Calu3 (cell line): ENCODE data around the gene ZNF697. TPM values are rescaled to one million over a fixed set of nuclear protein-coding genes. Genes with fewer than 3 reads are reported as not detected.

Source experiments
- BruUV-seq: library from RNA; stranded (reverse); fragments of 400-500 nt; replicated peaks from 2 replicates; lab custom pipeline; 2021; lab: Mats Ljungman, UMichigan
- CTCF ChIA-PET: fragments of 300-600 bp; sonication (Branson Sonifier 250); formaldehyde crosslinking; loops from one replicate; lab custom pipeline; 2022; ENCODE audit warnings: antibody characterized with exemption; lab: Charles Lee
- DNase-seq: peaks from one replicate; pipeline ENCODE4 v3.0.0; 2022
- H3K27ac Mint-ChIP-seq: one replicate; pipeline ENCODE4 v1.8.0; 2022; ENCODE audit warnings: mixed read lengths; ENCODE audit not compliant: unreplicated experiment
- H3K27me3 Mint-ChIP-seq: one replicate; pipeline ENCODE4 v1.8.0; 2022; ENCODE audit warnings: mixed read lengths; ENCODE audit not compliant: unreplicated experiment
- H3K36me3 Mint-ChIP-seq: one replicate; pipeline ENCODE4 v1.8.0; 2022; ENCODE audit warnings: mild to moderate bottlenecking, moderate library complexity, mixed read lengths; ENCODE audit not compliant: insufficient read depth, unreplicated experiment
- H3K4me1 Mint-ChIP-seq: one replicate; pipeline ENCODE4 v1.8.0; 2022; ENCODE audit warnings: mild to moderate bottlenecking, low read depth, mixed read lengths; ENCODE audit not compliant: unreplicated experiment
- H3K4me3 Mint-ChIP-seq: one replicate; pipeline ENCODE4 v1.8.0; 2022; ENCODE audit warnings: mild to moderate bottlenecking, low read depth, moderate library complexity, mixed read lengths; ENCODE audit not compliant: unreplicated experiment
- H3K9me3 Mint-ChIP-seq: one replicate; pipeline ENCODE4 v1.8.0; 2022; ENCODE audit warnings: low read depth, mixed read lengths; ENCODE audit not compliant: unreplicated experiment
- CTCF ChIP-seq: fragments of 200-600 bp; IDR thresholded peaks from one replicate; pipeline ENCODE4 v1.8.0; 2022; ENCODE audit warnings: antibody characterized with exemption; ENCODE audit not compliant: unreplicated experiment
- intact Hi-C: fragments of 100-400 bp; cut with micrococcal nuclease; formaldehyde crosslinking; loops from one replicate; pipeline ENCODE4 v1.10.0; 2022; ENCODE audit not compliant: unreplicated experiment
- total RNA-seq: library from RNA; stranded (reverse); gene quantifications from 2 replicates; pipeline ENCODE4 v1.2.3, GENCODE V29; 2022

ZNF697 gene
- total RNA-seq, 1 experiment from 2014 or later: 4.8 TPM

- H3K9me3 Mint-ChIP-seq: no peaks in the 10 kb centered on the region
- H3K4me1 Mint-ChIP-seq: peaks cover 29% of the 10 kb centered on the region
- CTCF ChIA-PET: no interaction called here
- intact Hi-C loops: no loop called here
- no peaks in the 10 kb centered on the region for H3K36me3 Mint-ChIP-seq
- no peak overlapping the region for H3K4me3 Mint-ChIP-seq
- no peak overlapping the region for H3K27ac Mint-ChIP-seq
- no peak for TF ChIP-seq CTCF
- DNase-seq: no peak
- no peaks in the 10 kb centered on the region for H3K27me3 Mint-ChIP-seq
- no TSS peak for BruUV-seq
Measured at GRCh38 chr1:119688810-119689209, 40.7 kb upstream of the ZNF697 start.

- DNase-seq: no peak
- H3K4me1 Mint-ChIP-seq: peaks cover 29% of the 10 kb centered on the region
- intact Hi-C loops: no loop called here
- H3K36me3 Mint-ChIP-seq: no peaks in the 10 kb centered on the region
- CTCF ChIA-PET: interaction anchor here (0.9 to 2.5 kb wide), 2 partner anchors 10 to 12 kb away, joined by 3 to 17 read pairs; no protein-coding TSS in a partner anchor
- no peak for TF ChIP-seq CTCF
- BruUV-seq: no TSS peak
- H3K27ac Mint-ChIP-seq: peak overlapping the region; percentile 80
- no peaks in the 10 kb centered on the region for H3K27me3 Mint-ChIP-seq
- H3K9me3 Mint-ChIP-seq: no peaks in the 10 kb centered on the region
- H3K4me3 Mint-ChIP-seq: peak overlapping the region; percentile 26
Measured at GRCh38 chr1:119687434-119688079, 39.5 kb upstream of the ZNF697 start.

GRCh38 chr1:119686661-119687060 lies 38.6 kb upstream of the ZNF697 start:
- Mint-ChIP-seq H3K36me3 (no peaks in the 10 kb centered on the region), H3K4me1 (peaks cover 29% of the 10 kb centered on the region), H3K9me3 (no peaks in the 10 kb centered on the region), H3K27me3 (no peaks in the 10 kb centered on the region), H3K4me3 (peak overlapping the region; percentile 26), H3K27ac (peak overlapping the region; percentile 80)
- intact Hi-C loops: loop anchor here (1.0 kb wide), 1 partner anchor 26 kb away; no protein-coding TSS in a partner anchor
- CTCF ChIA-PET: interaction anchor here (0.9 to 2.5 kb wide), 2 partner anchors 9 to 12 kb away, joined by 3 to 17 read pairs; no protein-coding TSS in a partner anchor
- BruUV-seq: no TSS peak
- peak; percentile 46 for DNase-seq
- no peak for TF ChIP-seq CTCF

- Mint-ChIP-seq H3K4me3 (no peak overlapping the region), H3K27me3 (no peaks in the 10 kb centered on the region)
- CTCF ChIA-PET: interaction anchor here (0.6 to 0.7 kb wide), 2 partner anchors 58 to 63 kb away, joined by 4 read pairs; no protein-coding TSS in a partner anchor
Measured at GRCh38 chr1:119683893-119684292, 35.8 kb upstream of the ZNF697 start.

More at GRCh38 chr1:119683893-119684292, 35.8 kb upstream of the ZNF697 start:
- BruUV-seq: no TSS peak
- H3K9me3 Mint-ChIP-seq: no peaks in the 10 kb centered on the region
- intact Hi-C loops: no loop called here
- H3K27ac Mint-ChIP-seq: no peak overlapping the region
- peaks cover 24% of the 10 kb centered on the region for H3K4me1 Mint-ChIP-seq
- no peak for TF ChIP-seq CTCF
- no peak for DNase-seq
- H3K36me3 Mint-ChIP-seq: no peaks in the 10 kb centered on the region
